Epithelial cell of prostate (primary cell): ENCODE results near the gene STAT6.

Experiments used
- DNase-seq: peaks from one replicate; pipeline ENCODE4 v3.0.0-alpha.2; 2011; ENCODE audit warnings: low read depth, low spot score
- H3K27ac ChIP-seq: fragments of 450-650 bp; 2 replicates; pipeline ENCODE4 v1.5.1; 2017; ENCODE audit warnings: mild to moderate bottlenecking

The STAT6 gene

GRCh38 chr12:57146092-57146491 is 34.9 kb upstream of the STAT6 start:
- no peak for DNase-seq
- no peak overlapping the region for H3K27ac ChIP-seq

- H3K27ac ChIP-seq: no peak overlapping the region
- DNase-seq: no peak
Measured at GRCh38 chr12:57145460-57146059, 34.4 kb upstream of the STAT6 start.

- no peak for DNase-seq
- no peak overlapping the region for H3K27ac ChIP-seq
Measured at GRCh38 chr12:57143454-57143853, 32.3 kb upstream of the STAT6 start.

GRCh38 chr12:57142727-57143126 is 31.6 kb upstream of the STAT6 start:
- H3K27ac ChIP-seq: no peak overlapping the region
- no peak for DNase-seq

GRCh38 chr12:57142121-57142520 is 31.0 kb upstream of the STAT6 start:
- DNase-seq: no peak
- no peak overlapping the region for H3K27ac ChIP-seq

GRCh38 chr12:57141249-57141648 is 30.1 kb upstream of the STAT6 start:
- DNase-seq: no peak
- no peak overlapping the region for H3K27ac ChIP-seq

GRCh38 chr12:57139796-57140649 is 28.9 kb upstream of the STAT6 start:
- DNase-seq: no peak

GRCh38 chr12:57138526-57139272 is 27.5 kb upstream of the STAT6 start:
- no peak for DNase-seq
- H3K27ac ChIP-seq: no peak overlapping the region

More at GRCh38 chr12:57139796-57140649, 28.9 kb upstream of the STAT6 start:
- no peak overlapping the region for H3K27ac ChIP-seq

- no peak overlapping the region for H3K27ac ChIP-seq
- DNase-seq: no peak
Measured at GRCh38 chr12:57135527-57136326, 24.6 kb upstream of the STAT6 start.

GRCh38 chr12:57134949-57135348 is 23.8 kb upstream of the STAT6 start:
- no peak overlapping the region for H3K27ac ChIP-seq
- DNase-seq: no peak

GRCh38 chr12:57133916-57134315 is 22.8 kb upstream of the STAT6 start:
- H3K27ac ChIP-seq: no peak overlapping the region
- no peak for DNase-seq

GRCh38 chr12:57133013-57133569 is 21.9 kb upstream of the STAT6 start:
- no peak overlapping the region for H3K27ac ChIP-seq
- DNase-seq: no peak

GRCh38 chr12:57131896-57132744 is 21.0 kb upstream of the STAT6 start:
- H3K27ac ChIP-seq: no peak overlapping the region
- no peak for DNase-seq

- H3K27ac ChIP-seq: no peak overlapping the region
- DNase-seq: no peak
Measured at GRCh38 chr12:57130941-57131340, 19.8 kb upstream of the STAT6 start.

- no peak overlapping the region for H3K27ac ChIP-seq
- no peak for DNase-seq
Measured at GRCh38 chr12:57129889-57130288, 18.7 kb upstream of the STAT6 start.

GRCh38 chr12:57129321-57129842 is 18.2 kb upstream of the STAT6 start:
- no peak overlapping the region for H3K27ac ChIP-seq
- DNase-seq: no peak

GRCh38 chr12:57128519-57129247 is 17.5 kb upstream of the STAT6 start:
- DNase-seq: no peak
- H3K27ac ChIP-seq: peak overlapping the region; percentile 70
